ENCODE results near the gene EN1. TPM values are rescaled to one million over a fixed set of nuclear protein-coding genes. Genes with fewer than 3 reads are reported as not detected.

The EN1 gene
- under 1 TPM in 1 of 4 donors, not detected in 3; 0.11 TPM for total RNA-seq

DNA sequence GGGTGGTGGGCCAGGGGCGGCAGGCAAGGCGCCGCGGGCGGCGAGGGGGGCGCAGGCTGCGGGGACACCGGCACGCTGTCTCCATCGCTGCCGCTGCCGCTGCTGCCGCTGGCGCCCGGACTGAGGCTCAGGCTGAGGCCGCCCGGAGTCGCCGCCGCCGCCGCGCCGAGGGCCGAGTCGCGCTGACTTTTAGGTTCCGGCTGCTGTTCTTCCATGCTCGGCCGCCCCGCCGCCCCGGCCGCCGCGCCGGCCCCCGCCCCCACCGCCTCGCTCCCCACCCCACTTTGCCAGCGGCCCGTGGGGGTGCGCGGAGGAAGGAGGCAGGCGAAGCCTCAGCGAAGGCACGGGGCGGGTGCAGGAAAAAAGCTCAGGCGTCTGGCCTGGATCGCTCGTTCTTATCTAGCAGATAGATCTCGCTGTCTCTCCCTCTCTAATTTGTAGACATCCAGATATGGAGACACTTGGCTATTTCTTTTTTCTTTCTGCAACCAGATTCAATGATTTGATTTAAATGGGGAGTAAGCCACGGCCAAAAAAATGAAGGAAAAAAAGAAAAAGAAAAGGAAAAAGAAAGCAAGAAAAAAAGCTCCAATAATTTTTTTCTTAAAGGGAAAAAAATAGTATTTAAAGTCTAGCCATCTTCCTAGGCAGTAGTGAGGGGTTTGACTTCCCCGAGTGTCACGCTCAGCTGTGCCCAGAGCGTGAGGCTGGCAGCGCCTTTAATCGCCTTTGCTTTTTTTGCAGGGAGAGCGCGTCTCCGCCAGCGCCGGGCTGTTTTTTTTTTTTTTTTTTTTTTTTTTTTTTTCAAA lies at the start of gene EN1:
EN1 (minus strand) TSS at position 696 of the 809 bp plus-strand sequence; CDS start at position 215, 481 bp downstream.
- H3K27ac ChIP-seq: no peak within 1 kb of the TSS
- intact Hi-C loops (cut with DNase I): no loop called here
- no peaks in the 10 kb centered on the region for H3K9me3 ChIP-seq
- H3K36me3 ChIP-seq: no peaks in the 10 kb centered on the region
- H3K27me3 ChIP-seq: peaks cover 84% of the 10 kb centered on the region
- peak within 1 kb of the TSS in 1 of 3 donors; percentile 15 for H3K4me3 ChIP-seq (replicated peaks in 1 of 3)
- 6 to 7% methylated on average over 20 to 30 of the region's 64 CpGs for WGBS, 2 donors
- no peak for DNase-seq
- TF ChIP-seq POLR2A (IDR thresholded peaks at IDR 0.05): no peak
- TF ChIP-seq, protein P1, sequence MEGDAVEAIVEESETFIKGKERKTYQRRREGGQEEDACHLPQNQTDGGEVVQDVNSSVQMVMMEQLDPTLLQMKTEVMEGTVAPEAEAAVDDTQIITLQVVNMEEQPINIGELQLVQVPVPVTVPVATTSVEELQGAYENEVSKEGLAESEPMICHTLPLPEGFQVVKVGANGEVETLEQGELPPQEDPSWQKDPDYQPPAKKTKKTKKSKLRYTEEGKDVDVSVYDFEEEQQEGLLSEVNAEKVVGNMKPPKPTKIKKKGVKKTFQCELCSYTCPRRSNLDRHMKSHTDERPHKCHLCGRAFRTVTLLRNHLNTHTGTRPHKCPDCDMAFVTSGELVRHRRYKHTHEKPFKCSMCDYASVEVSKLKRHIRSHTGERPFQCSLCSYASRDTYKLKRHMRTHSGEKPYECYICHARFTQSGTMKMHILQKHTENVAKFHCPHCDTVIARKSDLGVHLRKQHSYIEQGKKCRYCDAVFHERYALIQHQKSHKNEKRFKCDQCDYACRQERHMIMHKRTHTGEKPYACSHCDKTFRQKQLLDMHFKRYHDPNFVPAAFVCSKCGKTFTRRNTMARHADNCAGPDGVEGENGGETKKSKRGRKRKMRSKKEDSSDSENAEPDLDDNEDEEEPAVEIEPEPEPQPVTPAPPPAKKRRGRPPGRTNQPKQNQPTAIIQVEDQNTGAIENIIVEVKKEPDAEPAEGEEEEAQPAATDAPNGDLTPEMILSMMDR (IDR thresholded peaks at IDR 0.05): no peak
- peaks cover 22 to 53% of the 10 kb centered on the region in 2 donors for H3K4me1 ChIP-seq

DNA sequence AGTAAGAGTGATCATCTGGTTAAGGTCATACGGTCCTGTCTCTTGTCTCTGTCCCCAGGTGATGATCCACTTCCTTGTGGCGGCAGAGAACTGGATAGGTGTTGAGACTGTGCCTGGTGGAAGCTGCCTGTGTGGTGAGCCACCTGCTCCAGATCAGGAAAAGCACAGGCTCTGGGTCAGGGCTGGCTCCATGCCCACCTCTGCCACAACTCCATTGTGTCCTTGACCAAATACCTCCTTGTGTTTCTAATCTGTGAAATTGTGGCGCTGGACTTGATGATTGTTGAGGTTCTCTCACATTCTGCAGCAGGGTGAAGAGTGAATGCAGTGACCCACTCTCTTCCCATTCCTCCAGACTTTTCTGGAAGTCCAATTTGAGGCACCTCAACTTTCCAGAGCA lies 45.7 kb upstream of the EN1 start:
- intact Hi-C loops (cut with DNase I): no loop called here
- H3K27me3 ChIP-seq: no peaks in the 10 kb centered on the region
- no peaks in the 10 kb centered on the region for H3K9me3 ChIP-seq
- WGBS, 2 donors: 83 to 90% methylated on average over 3 of the region's 3 CpGs
- no peaks in the 10 kb centered on the region for H3K36me3 ChIP-seq
- no peak overlapping the region for H3K27ac ChIP-seq
- H3K4me3 ChIP-seq (replicated peaks in 1 of 3): no peak overlapping the region
- DNase-seq: no peak
- H3K4me1 ChIP-seq: no peaks in the 10 kb centered on the region
- TF ChIP-seq POLR2A (IDR thresholded peaks at IDR 0.05): no peak
- TF ChIP-seq, protein P1 (IDR thresholded peaks at IDR 0.05): no peak

- H3K4me1 ChIP-seq: no peaks in the 10 kb centered on the region
- WGBS, 2 donors: 69 to 71% methylated on average over 1 of the region's 1 CpG
- TF ChIP-seq, protein P1 (IDR thresholded peaks at IDR 0.05): no peak
- TF ChIP-seq POLR2A (IDR thresholded peaks at IDR 0.05): no peak
- intact Hi-C loops (cut with DNase I): loop anchor here (10.0 kb wide), 1 partner anchor 395 kb away; no protein-coding TSS in a partner anchor
- no peaks in the 10 kb centered on the region for H3K9me3 ChIP-seq
- H3K27me3 ChIP-seq: no peaks in the 10 kb centered on the region
- DNase-seq: no peak
- no peak overlapping the region for H3K27ac ChIP-seq
- no peaks in the 10 kb centered on the region for H3K36me3 ChIP-seq
- H3K4me3 ChIP-seq (replicated peaks in 1 of 3): no peak overlapping the region
Observed at GRCh38 chr2:118889995-118890394, 42.5 kb upstream of the EN1 start.

GRCh38 chr2:118883792-118884191 lies 36.3 kb upstream of the EN1 start:
- TF ChIP-seq POLR2A (IDR thresholded peaks at IDR 0.05): no peak
- TF ChIP-seq, protein P1 (IDR thresholded peaks at IDR 0.05): no peak
- H3K27ac ChIP-seq: no peak overlapping the region
- no peak for DNase-seq
- H3K9me3 ChIP-seq: no peaks in the 10 kb centered on the region
- no peak overlapping the region for H3K4me3 ChIP-seq (replicated peaks in 1 of 3)
- H3K36me3 ChIP-seq: no peaks in the 10 kb centered on the region
- intact Hi-C loops (cut with DNase I): loop anchor here (10.0 kb wide), 1 partner anchor 401 kb away; no protein-coding TSS in a partner anchor
- H3K4me1 ChIP-seq: peaks cover 0 to 4% of the 10 kb centered on the region in 2 donors
- no peaks in the 10 kb centered on the region for H3K27me3 ChIP-seq
- WGBS, 2 donors: 83 to 100% methylated on average over 4 of the region's 4 CpGs
